Measurements from ENCODE around the gene IL37.

GRCh38 chr2:112920923-112921532 is 10.1 kb downstream of the IL37 start:
- TF ChIP-seq CTCF (IDR thresholded peaks at IDR 0.05) (no peak), POLR2A (IDR thresholded peaks at IDR 0.05) (no peak)

Measured in gastroesophageal sphincter (tissue), 3 donors.